Stimulated activated CD8-positive, alpha-beta memory T cell treated with anti-CD3 and anti-CD28 coated beads, Interleukin-4, amount 100 ng/mL, for 48 hours (primary cell): ENCODE results near the gene ANKRD7.
"Not testable (repeated sequence)": the region's sequence is repeated elsewhere in the genome, so short reads cannot be mapped to it uniquely, and the experiment has no call there.

ENCODE experiments used
- DNase-seq: peaks from one replicate; pipeline ENCODE4 v3.0.0-alpha.2; 2020

ANKRD7 gene

GRCh38 chr7:118240320-118240719, 15.8 kb downstream of the ANKRD7 start:
- DNase-seq, result not testable (repeated sequence)

GRCh38 chr7:118243695-118244094, 19.2 kb downstream of the ANKRD7 start:
- DNase-seq, result no peak

- DNase-seq, result no peak
These were observed 20.9 kb downstream of the ANKRD7 start for GRCh38 chr7:118245267-118246040.

- no peak for DNase-seq
These were observed 26.5 kb downstream of the ANKRD7 start for GRCh38 chr7:118250860-118251494.

GRCh38 chr7:118252087-118252486, 27.6 kb downstream of the ANKRD7 start:
- DNase-seq, result no peak

GRCh38 chr7:118259115-118259514, 34.6 kb downstream of the ANKRD7 start:
- no peak for DNase-seq

- DNase-seq, result no peak
These were observed 40.3 kb downstream of the ANKRD7 start for GRCh38 chr7:118264836-118265235.

- DNase-seq, result no peak
These were observed 56.0 kb downstream of the ANKRD7 start for GRCh38 chr7:118280319-118281012.

- no peak for DNase-seq
These were observed 56.7 kb downstream of the ANKRD7 start for GRCh38 chr7:118281196-118281595.

GRCh38 chr7:118285358-118285757, 60.9 kb downstream of the ANKRD7 start:
- no peak for DNase-seq

GRCh38 chr7:118286131-118286530, 61.6 kb downstream of the ANKRD7 start:
- DNase-seq, result no peak

GRCh38 chr7:118288098-118288497, 63.6 kb downstream of the ANKRD7 start:
- no peak for DNase-seq

GRCh38 chr7:118289476-118289875, 65.0 kb downstream of the ANKRD7 start:
- no peak for DNase-seq
